Fibroblast of skin of left biceps (primary cell): ENCODE results near the gene PAX5.

Experiments
- DNase-seq, 2 experiments: peaks; one replicate each; pipeline ENCODE4 v3.0.0-alpha.2; 2013; ENCODE audit warnings: low read depth in 2 of 2

PAX5 gene

DNA sequence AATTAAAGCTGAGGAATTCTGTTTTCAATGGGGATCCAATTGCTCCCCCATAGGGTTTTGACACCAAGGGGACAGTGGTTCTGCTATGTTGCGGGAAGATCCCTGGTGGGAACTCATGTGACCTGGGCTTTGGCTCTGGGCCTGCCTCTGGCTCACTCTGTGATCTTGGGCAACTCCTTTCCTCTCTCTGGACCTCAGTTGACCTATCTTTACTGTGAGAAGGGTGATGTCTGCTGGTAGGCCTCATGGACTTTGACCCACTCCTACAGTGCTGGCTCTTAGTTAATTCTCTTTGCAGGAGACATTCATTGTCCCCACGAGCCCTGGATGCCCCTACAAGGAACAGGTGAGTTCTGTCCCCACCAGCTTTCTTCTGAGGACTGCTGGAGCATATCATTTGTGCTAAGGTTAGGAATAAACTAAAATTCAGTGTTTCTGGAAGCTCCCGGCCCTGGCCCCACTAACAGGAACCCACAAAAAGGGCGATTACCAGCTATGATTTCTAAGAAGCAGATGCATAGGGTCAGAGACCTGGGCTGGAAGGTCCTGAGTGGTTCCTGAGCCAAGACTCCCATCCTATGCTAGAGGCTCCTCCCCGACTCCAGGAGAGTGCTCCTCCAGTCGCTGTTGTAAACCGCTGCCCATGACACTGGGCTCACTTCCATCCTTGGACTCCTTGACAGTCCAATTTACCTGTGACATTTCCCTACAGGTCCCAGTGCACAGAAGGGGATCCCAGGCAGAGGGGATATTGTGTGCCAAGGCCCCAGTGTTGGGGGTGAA lies 218.3 kb downstream of the PAX5 start:
- no peak for DNase-seq

DNA sequence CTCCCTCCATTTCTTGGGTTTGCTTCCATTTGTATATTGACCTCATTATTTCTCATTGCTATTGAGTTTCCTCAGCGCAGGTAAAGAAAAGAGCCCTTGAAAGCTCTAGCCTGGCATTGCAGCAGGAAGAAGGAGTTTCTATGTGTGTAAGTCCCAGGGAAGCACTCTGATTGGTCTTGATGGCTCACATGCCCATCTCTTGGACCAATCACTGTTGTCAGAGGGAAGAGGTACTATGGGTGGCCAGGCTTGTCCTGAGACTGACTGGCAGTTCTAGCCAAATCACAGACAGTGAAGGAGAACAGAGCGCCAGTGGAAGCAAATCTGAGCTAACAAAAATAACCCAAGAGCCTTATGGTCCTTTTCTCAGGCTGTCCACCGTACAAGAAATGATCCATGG lies 219.0 kb downstream of the PAX5 start:
- DNase-seq: no peak

DNA sequence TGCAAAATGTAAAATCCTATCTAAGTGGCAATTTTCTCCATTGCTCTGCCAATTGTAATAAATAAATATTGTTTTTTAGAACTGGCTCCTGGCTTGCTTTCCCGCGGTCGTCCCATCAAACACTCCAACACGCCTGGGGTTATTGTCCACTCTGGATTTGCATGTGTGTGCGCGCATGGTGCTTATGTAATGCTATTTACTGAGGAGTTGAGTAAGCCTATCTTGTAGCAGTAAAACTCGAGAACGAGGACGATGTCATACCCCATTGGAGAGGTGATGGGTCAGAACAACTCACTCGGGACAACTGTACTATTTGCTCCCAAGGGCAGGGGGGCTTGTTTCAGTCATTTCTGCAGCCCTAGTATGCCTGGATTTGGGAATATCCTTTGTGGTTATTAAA lies 220.9 kb downstream of the PAX5 start:
- no peak for DNase-seq

DNA sequence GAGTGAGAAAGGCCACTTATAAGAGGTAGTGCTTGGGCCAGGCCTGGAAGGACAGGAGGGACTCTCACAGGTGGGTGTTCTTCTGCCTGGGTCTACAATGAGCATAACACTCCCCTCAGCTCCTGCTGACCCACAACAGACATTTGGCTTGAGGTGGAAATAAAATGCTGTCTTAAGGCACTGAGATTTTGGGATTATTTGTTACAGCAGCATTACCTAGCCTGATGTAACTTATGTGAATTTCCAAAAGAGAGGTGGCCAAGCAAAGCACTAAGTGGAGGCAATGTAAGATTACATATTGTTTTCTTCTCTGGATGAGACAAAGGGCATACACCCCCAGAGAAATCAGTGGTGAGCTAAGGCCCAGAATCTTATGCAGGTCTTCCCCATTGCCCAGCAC lies 221.5 kb downstream of the PAX5 start:
- no peak for DNase-seq

DNA sequence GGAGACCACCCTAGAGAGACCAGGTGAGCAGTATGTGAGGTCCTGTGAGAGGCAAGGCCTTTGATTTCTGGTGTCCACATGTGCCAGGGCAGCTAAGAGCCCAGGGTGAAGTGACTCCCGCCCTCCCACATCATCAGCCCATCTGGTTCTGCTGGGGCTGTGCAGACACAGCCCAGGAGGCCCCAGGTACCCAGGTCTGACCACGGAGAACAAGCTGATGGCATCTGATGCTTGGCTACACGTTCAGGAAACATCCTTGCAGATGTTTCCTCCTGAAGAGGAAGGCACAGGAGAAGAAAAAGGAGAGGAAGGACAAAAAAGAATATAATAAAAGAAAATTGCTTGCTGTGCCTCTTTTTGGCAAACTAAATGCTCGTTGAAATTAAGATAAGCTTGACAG lies 225.8 kb downstream of the PAX5 start:
- DNase-seq: no peak

DNA sequence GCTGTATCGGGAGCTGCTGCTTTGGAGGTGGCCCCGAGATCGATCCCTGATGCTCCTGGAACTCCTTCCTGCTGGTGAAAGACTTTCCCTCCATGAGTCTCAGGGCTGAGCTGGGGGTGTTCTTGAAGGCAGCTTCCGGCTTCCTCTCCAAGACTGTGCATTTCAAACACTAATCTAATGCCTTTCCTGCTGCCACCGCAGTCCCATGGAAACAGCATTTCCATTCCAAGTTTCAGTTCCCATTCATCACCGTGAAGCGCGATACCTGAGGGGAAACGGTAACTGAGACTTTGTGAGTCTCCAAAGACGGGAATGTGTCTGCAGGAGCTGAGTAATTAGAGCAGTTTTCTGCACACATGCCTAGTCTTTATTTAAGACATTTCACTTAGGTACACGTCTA lies 230.1 kb downstream of the PAX5 start:
- no peak for DNase-seq

DNA sequence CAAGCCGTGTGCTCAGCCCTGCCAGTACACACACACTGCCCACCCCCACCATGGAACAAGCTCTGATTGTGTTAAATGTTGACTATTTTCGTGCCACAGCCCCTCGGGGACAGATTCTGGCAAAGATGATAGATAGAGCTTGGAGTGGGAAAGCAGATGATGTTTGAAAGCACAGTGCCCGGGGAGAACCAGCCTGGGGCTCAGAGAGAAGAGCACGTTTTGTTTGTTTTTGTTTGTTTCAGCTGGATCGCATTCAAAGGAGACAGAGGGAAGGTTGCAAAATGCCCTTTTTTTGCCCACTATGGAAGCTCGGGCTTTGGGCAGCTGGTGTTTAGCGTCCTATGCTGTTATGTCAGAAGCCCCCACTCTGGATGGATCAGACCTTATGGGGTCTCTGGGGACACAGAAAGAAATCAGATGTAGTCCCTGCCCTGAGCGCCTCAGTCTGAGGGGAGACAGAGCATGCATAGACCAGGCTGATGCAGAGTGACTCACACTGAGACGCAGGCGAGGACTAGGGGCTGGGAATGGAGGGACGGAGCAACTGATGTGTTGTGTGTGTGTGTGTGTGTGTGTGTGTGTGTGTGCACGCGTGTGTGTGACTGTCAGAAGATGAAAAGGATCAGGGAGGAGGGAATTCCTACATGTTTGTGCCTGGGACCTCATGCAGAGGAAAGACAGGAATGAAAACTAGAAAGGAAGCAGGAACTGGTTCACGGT lies 231.7 kb downstream of the PAX5 start:
- DNase-seq: no peak

DNA sequence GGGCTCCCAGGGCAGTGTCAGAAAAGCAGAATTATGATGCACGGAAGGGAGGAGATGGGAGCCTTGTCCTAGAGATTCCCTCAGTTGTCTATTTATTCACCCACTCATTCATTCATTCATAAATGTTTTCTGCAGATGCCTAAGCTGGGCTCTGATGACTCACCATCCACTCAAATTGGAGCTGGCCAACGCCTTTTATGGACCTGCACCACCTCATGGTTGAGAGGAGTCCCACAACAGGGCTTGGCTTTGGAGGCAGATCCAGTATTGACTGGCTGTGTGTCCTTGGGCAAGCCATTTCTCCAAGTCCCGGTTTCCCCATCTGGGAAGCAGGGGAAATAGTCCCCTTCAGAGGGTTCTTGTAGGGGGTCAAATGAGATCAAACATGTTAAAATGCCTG lies 233.6 kb downstream of the PAX5 start:
- DNase-seq: no peak

DNA sequence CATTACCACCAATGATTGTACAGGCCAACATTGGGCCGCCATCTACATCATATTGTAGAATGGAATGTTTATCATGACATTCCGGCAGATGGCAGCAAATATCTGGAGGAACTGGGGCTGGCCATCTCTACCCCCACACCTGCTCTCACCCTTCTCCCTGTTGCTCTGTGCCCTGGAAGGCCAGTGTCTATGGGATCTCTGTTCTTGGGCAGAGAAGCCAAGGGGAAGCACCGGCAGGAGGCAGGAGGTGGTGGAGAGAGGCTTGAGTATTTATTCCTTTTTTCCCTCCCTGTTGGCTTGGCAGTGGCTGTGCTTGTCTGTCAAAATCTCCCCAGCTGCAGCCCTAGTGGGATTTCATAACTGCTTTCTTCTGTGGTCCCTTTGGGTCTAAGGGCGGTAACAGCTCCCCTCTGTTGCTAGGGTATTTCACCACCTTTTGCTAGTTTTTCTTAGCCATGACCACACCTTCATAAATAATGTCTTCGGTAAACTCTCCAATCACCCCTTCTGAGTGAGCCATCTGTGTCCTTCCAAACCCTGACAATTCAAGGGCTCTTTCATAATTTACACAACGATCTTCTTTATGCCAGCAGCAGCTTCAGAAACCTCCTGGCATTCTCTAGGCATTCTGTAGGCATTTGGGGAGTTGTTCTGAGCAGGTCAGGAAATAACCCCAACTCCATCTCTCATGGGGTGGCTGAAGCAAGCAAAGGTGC lies 235.6 kb downstream of the PAX5 start:
- DNase-seq: no peak

DNA sequence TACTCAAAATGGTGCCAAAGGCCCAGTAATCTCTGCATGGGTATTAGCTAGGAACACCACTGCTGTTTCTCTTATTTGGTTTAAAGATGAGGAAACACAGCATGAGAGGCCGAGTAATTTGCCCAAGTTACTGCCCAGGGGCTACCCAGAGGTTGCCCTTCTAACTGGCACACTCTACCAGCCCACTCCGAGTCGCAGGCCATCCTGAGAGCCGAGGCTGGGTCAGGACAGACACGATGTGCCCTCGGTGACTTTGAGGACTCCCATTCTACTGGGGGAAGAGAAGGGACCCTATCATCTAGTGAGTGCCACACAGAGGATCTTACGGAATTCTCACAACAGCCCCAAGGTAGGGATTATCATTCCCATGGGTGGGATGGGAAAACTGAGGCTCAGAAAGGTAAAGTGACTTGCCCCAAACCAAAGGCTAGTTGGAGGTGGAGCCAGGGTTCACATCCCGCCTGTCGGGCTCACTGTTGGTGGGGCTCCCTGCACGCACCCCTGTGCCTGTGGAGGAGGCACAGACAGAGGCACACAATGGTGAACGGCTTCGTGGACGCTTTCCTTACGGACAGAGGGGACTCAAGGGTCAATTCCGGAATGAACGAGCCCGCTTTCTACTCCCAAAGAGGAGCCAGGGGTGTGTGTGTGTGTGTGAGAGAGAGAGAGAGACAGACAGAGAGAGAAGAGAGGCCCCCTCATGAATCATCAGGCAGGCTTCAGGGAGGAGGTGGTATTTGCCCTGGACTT lies 236.4 kb downstream of the PAX5 start:
- no peak for DNase-seq

DNA sequence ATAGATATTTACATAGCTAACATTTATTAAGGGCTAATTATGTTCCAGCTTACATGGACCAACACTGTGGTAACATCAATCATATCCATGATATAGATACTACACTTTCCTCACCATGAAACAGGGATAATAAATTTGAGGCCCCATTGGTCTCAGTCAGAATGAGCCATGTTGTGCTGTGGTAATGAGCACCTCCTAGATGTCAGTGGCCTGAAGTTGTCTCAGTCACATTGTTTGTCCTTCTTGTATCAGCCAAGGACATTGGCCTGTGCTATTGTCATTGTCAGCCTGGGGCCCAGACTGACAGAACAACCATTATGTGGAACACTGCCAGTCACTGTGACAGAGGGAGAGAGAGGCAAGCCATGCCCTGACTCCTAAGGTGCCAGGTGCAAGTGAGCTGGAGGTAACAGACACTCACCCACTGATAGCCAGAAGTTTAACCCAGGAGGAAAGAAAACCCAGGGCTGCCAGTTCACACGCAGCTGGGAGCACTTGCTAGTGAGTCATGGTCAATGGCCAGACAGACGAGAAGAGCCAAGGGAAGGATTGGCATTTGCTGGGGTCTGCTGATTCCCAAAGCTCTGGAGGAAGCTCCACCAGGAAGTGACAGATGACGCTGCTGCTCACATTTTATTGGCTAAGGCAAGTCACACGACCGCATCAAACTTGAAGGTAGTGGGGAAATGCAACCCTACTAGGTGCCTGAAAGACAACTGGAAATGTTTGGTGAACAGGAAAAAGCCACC lies 237.2 kb downstream of the PAX5 start:
- no peak for DNase-seq

DNA sequence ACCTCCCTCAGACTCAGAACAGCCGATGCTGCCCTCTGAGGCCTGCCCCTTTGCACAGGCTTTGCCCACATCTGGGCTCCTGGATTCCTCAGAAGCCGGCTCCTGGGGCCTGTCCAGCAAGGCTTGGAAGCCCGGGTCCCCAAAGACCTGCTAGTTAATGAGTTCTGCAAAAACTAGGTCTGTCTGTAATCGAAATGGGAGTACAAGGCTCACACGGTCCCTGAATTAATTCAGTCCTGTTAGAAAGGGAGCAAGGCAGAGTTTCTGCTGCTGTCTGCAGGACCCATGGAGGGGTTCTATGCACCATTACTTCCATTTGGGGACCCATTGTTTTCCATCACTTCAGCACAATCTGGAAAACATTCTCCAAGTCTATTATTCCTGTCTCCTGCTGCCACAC lies 239.6 kb downstream of the PAX5 start:
- DNase-seq: no peak

DNA sequence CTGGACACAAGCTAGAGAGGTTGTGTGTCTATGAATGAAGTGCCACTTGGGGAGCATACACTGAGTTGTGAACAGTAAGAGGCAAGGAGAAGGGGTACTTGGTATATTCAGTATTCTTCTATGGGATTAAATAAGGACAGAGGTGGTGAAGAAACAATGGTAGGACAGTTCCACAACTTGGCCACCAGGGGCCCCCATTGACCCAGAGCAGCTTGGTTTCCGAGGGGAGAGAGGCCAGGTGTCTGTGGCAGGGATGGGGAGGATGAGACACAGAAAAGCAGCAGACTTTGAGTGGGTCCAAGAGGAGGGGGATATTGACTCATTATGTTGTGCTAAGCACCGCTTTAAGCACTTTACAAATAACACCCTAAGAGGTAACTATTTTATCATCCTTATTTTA lies 240.8 kb downstream of the PAX5 start:
- DNase-seq: no peak

DNA sequence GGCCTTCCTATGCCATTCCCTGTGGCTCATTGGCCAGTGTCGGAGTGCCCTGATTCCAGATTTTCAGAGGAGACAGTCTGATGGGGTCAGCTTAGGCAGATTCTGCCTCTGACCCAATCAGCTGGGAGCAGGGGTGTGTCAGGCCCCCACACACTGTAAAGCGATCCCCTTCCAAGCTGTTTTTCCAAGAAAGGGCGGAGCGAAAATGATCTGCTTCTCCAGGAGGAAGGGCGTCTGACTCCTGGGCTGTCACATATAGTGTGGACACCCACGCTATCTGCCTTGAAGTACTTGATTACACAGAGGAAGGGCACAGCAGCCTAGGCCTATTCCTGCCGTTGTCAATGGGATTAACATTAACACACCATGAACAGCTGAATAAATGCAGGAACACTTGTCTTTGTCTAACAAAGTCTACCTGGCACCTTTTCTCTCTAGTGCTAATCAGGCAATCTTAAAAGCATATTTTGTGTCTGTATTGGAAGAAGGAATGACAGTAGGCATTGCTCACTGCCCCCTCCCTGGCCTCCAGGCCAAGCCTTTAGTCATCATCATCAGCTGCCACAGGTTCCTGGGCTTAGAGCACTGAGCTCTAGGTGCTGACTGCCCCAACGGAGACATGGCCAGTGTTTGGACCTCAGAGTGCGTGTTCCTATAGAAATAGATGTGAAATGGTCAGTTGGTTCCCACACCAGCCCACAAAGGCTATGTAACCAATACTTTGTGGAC lies 242.7 kb downstream of the PAX5 start:
- DNase-seq: no peak

DNA sequence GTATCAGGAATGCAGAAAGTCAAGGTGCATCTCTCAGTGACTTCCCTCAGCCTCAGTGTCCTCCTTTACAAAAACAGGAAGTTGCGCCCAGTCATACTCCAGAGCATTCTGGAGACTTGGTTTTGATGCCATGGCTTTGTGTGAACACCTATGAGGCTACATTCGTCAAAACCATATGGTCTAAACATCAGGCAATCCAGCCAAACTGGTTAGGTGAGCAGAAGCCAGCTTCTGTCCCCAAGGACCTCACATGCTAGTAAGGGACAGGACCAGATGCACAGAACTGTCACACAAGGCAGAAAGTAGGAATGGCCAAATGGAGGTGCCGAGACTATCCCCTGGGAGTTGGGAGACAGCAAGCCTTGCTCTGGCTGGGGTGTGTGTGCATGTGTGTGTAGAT lies 244.2 kb downstream of the PAX5 start:
- DNase-seq: no peak

DNA sequence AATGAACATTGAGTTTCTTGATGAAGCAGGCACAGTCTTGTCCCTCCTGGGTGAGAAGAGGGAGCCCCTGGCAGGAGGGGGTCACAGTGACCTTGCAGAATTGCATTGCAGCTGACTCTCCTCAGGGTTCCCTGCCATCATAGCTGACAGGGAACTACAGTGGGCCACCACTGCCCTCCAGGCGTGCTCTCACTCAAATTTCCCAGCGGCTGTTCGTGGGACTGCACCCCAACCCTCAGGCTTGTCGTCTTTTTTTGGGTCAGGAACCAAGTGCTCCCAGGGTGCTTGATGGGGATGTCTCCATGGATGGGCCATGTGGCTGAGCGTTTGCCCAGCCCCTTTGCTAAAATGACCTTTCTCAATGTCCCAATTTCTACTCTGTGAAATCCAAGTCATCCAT lies 245.5 kb downstream of the PAX5 start:
- no peak for DNase-seq

DNA sequence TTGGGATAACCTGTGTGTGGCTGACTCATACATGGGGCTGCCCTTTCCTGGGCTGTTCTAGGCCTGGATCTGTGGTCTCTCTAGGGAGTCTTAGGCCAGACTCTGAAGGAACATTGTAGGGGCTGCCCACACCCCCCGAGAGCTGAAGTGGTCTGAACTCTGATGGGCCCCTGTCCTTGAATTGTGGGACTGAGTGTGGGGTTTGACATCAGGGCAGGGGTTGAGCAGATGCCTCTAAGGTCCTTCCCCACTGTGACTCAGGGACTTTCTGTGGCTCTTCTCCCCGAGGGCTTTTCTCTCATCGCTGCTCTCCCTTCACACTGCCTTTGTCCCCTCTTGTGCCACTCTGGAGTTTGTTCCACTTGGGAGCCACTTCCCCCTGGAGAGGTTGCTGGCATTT lies 246.4 kb downstream of the PAX5 start:
- no peak for DNase-seq
